Subcutaneous adipose tissue (tissue), 4 donors: ENCODE measurements around the gene C5orf15. TPM values are rescaled to one million over a fixed set of nuclear protein-coding genes. Genes with fewer than 3 reads are reported as not detected.

Experiments
- total RNA-seq, 4 donors: library from RNA; depleted of rRNA; stranded (reverse); fragments of >200 nt; gene quantifications; one replicate each; pipeline ENCODE4 v1.1.0, GENCODE V29; 2016
- TF ChIP-seq, protein P1 (sequence below): fragments of 450-650 bp; IDR thresholded peaks from one replicate; pipeline ENCODE4 v1.5.1; 2016; ENCODE audit warnings: low read depth, mild to moderate bottlenecking, control low read depth, antibody characterized with exemption, moderate library complexity

C5orf15 gene
- total RNA-seq, 4 donors from 2014 or later = 32.2 to 66.0 (median 44.2) TPM

DNA sequence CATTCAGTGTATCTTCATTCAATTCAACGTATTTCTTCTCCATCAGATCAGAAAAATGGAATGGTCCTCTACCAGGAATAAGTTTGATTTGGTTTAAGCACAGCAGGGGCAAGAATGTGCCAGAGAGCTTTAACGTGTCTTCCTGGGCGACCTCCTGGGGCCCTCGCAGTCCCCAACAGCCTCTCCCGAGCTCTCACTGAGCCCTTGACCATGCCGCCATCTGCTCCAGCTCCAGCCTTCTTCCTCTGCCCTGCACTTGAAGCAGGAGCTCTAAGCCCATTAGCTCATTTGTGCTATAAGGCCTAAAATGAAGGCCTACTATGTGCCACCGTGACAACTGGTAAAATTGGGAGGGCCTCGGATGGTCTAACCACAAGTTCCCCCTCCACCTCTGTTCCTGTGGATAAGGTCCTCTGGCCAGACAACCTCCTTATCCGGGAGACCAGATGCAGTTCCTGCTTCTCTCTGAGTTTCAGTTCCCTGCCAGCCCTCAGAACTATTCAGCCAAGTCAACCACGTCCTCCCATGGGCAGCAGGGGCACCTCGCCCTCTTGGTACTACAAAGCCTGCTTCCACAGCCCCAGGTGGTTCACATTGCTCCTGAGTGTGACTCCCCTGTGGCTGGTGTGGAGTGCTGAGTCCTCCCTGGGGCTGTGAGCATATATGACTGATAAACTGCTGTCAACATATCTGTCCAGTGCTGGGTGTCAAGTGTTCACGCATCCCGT, 35.8 kb downstream of the C5orf15 start:
- TF ChIP-seq, protein P1, sequence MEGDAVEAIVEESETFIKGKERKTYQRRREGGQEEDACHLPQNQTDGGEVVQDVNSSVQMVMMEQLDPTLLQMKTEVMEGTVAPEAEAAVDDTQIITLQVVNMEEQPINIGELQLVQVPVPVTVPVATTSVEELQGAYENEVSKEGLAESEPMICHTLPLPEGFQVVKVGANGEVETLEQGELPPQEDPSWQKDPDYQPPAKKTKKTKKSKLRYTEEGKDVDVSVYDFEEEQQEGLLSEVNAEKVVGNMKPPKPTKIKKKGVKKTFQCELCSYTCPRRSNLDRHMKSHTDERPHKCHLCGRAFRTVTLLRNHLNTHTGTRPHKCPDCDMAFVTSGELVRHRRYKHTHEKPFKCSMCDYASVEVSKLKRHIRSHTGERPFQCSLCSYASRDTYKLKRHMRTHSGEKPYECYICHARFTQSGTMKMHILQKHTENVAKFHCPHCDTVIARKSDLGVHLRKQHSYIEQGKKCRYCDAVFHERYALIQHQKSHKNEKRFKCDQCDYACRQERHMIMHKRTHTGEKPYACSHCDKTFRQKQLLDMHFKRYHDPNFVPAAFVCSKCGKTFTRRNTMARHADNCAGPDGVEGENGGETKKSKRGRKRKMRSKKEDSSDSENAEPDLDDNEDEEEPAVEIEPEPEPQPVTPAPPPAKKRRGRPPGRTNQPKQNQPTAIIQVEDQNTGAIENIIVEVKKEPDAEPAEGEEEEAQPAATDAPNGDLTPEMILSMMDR = no peak

DNA sequence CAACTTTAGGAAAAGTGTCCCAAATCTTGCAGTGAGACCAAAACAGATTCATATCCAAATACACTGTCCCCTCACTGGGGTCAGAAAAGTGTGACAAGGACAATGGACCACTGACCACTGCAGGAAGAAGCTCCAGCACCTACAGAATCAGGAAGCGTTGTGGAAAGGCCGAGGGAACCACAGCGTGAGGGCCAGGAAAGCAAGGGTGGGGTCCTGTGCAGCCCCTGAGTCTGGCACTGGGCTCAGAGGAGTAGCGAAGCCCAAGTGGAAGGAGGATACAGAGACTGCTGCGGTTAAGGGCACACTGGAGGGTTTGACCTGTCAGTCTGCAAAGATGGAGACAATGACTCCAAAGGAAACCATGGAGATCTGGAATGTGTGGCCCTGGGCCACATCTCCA, 36.9 kb downstream of the C5orf15 start:
- TF ChIP-seq, protein P1 = no peak

DNA sequence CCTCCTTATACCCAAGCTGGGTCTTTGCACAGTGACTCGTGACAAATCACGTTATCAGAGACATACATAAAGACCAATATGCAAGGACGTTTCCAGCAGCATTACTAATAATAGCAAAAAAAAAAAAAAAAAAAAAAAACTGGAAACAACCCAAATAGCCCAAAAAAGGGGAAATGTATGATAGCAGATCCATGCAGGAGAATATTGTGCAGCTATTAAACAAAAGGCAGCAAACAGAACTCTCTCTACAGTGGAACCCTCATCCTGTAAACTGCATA, 37.7 kb downstream of the C5orf15 start:
- TF ChIP-seq, protein P1 = no peak

DNA sequence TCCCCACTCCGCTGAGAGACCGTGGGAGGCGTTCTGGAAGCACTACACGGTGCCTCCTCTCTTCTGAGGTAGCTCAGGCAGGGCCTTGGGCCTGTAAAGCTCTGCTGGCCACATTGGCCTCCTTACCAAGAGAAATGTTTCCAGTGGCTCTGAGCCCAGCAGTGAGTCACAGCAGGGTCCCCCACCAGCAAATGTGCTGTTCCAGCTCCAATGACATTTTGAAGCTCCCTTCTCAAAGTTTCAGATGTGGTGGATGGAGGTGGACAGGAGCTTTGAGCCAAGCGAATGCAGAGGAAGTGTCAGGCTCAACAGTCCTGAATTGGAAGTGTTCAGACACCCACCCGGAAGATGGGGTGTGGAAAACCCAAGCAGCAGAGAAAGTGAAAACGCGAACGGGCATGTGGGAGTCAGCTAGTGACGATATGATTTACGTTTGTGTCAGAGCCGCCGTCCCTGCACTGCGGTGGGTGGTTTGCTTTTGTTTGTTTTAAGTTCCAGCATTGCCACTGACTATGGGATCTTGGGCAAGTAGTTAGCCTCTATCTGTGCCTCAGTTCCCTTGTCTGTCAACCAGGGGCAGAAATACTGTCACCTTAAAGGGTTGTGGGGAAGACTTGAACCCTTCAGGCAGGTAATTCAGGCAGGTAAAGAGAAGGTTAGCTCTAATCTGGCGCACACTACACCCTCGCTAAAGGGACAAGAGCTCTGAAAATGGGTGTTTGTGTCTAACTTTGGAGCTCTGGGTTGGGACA, 38.2 kb downstream of the C5orf15 start:
- TF ChIP-seq, protein P1 = no peak

DNA sequence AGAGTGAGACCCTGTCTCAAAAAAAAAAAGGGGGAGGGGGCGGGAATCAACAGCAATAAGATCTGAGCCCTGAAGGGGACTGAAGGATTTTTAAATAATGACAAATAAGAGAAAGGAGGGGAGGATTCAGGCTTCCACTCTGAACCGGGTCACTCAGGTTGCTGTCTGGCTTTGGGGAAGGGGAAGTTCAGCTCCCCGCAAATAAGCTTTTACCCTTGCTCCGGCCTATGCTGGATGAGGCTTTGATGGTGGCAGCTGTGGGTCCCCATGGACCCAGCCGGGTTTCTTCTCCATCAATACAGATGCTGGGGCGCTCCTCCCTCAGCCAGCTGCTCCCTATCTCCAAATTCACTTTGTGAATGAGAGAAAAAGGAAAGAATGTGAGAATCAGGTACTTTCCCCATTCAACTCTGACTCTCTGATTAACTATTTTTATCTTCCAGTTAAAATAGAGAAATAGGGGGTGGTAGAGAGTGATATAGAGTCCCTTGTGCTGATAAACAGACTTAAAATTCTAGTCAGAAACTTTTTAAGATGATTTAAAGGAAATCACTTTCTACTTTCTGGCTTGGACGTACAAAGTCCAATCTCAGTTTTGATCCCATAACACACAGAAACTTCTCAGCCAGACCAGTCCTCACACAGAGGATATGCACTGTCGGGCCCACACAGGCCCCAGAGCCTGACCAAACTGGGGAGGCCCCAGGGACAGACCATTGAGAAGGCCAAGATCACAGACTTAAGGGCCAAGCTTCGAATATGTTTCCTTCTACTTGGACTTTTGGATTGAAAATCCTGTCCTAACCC, 39.6 kb downstream of the C5orf15 start:
- TF ChIP-seq, protein P1 = no peak

DNA sequence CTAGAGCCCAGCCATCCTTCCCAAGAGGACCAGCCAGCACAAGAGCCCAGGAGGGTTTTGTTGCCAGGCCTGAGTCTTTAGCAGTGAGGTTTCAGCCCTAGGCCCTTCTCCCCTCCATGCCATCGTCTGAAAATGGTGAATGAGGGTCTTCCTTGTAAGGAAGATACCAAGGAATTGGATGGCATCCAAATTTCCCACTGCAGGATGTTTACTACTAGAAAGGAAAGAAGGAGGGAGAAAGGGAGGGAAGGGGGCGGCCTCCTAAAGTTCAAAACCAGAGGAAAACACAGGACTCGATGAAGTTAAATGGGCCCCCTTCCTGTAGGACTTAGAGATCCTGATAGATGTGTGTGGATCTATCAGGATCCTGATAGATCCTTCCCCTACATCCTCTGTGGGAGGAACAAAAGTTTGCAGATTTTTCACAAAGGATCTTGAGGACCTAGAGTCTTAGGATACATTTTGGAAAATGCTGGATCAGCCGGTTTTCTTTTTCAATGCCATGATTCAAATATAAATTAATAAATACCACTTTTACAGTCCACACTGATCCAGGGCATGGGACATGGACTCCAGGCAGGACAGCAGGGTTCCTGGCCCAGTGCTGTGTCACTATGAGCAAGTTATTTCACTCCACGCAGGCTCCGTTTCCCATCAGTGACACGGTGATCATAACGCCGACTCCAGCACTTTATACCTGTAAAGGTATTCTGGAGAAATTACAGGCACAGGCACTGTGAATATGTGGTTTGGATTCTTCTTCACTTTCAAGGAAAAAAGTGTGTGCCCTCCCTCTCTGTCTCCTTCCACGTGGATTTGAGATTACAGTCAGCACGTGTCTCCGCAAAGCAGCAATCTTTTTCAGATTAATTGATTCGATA, 40.9 kb downstream of the C5orf15 start:
- TF ChIP-seq, protein P1 = no peak
